Upper lobe of left lung (tissue), 6 donors: Measurements from ENCODE around the gene PDE9A. TPM values are rescaled to one million over a fixed set of nuclear protein-coding genes. Genes with fewer than 3 reads are reported as not detected.
A peak's percentile ranks its signal among the peaks of the same experiment; 100 is the strongest.

Experiments used
- ATAC-seq, 2 donors: fragments of 200-7000 bp; cut with Tn5 transposase; one replicate each; pipeline ENCODE4 v1.9.1; 2022; ENCODE audit warnings: mild to moderate bottlenecking in 2 of 2, moderate library complexity in 2 of 2; ENCODE audit not compliant: low FRiP score in 2 of 2
- DNase-seq, 2 donors: peaks; one replicate each; pipeline ENCODE4 v3.0.0-alpha.2; 2019 to 2020
- H3K27ac ChIP-seq, 4 donors: fragments of 200-600 bp; sonication (generic); one replicate each; pipeline ENCODE4 v1.5.1; 2016 to 2019
- H3K27me3 ChIP-seq, 4 donors: fragments of 200-600 bp; sonication (generic); one replicate each; pipeline ENCODE4 v1.5.1; 2017 to 2019
- H3K36me3 ChIP-seq, 4 donors: fragments of 200-600 bp; sonication (generic); one replicate each; pipeline ENCODE4 v1.5.1; 2016 to 2019
- H3K4me1 ChIP-seq, 4 donors: fragments of 200-600 bp; sonication (generic); one replicate each; pipeline ENCODE4 v1.5.1; 2018 to 2019
- H3K4me3 ChIP-seq, 4 donors: fragments of 200-600 bp; sonication (generic); one replicate each; pipeline ENCODE4 v1.5.1; 2017 to 2019; ENCODE audit warnings: mild to moderate bottlenecking in 2 of 4, moderate library complexity in 1 of 4
- H3K9me3 ChIP-seq, 4 donors: fragments of 200-600 bp; sonication (generic); one replicate each; pipeline ENCODE4 v1.5.1; 2018 to 2019
- EP300 ChIP-seq, 4 donors: sonication (generic); formaldehyde crosslinking; IDR thresholded peaks; one replicate each; pipeline ENCODE4 v1.5.1; 2017; ENCODE audit warnings: antibody characterized with exemption in 4 of 4, control low read depth in 2 of 4
- POLR2A ChIP-seq, 4 donors: fragments of 450-650 bp; IDR thresholded peaks; one replicate each; pipeline ENCODE4 v1.5.1; 2016 to 2017; ENCODE audit warnings: antibody characterized with exemption in 4 of 4, mild to moderate bottlenecking in 2 of 4
- POLR2AphosphoS5 ChIP-seq, 2 donors: sonication (generic); formaldehyde crosslinking; IDR thresholded peaks; one replicate each; pipeline ENCODE4 v1.5.1; 2017; ENCODE audit warnings: antibody characterized with exemption in 2 of 2
- WGBS, 2 donors: methylation state at CpG; one replicate each; pipeline ENCODE4 v1.1.5; 2017 to 2018; 5-methylcytosine and 5-hydroxymethylcytosine counted together
- total RNA-seq, 6 donors: library from RNA; depleted of rRNA in 4 of 6; stranded (reverse); fragments of >200 nt in 4 of 6; gene quantifications; one replicate each; pipeline versions ENCODE4 v1.1.0 to v1.2.1, GENCODE V29; 2016 to 2021
- TF ChIP-seq, protein P1 (sequence below), 6 experiments: fragments of 450-650 bp in 4 of 6; fragments of 200-600 bp in 2 of 6; sonication (generic) in 2 of 6; IDR thresholded peaks; one replicate each; pipeline ENCODE4 v1.5.1; 2016 to 2019; ENCODE audit warnings: antibody characterized with exemption in 6 of 6
- donor health status: DM: no; HTN: no; CAD: no; lungs with moderate emphysema.
- donor health status: DM: no; HTN: yes; CAD: no; lungs with severe emphysema.

The PDE9A gene
- total RNA-seq, 6 donors from 2014 or later: 4.0 to 12.4 (median 6.6) TPM

- WGBS, 2 donors: 83% methylated on average over 7 of the region's 7 CpGs
- TF ChIP-seq POLR2AphosphoS5 (IDR thresholded peaks at IDR 0.05) (no peak), POLR2A (IDR thresholded peaks at IDR 0.05) (no peak), EP300 (IDR thresholded peaks at IDR 0.05) (no peak)
- TF ChIP-seq, protein P1, sequence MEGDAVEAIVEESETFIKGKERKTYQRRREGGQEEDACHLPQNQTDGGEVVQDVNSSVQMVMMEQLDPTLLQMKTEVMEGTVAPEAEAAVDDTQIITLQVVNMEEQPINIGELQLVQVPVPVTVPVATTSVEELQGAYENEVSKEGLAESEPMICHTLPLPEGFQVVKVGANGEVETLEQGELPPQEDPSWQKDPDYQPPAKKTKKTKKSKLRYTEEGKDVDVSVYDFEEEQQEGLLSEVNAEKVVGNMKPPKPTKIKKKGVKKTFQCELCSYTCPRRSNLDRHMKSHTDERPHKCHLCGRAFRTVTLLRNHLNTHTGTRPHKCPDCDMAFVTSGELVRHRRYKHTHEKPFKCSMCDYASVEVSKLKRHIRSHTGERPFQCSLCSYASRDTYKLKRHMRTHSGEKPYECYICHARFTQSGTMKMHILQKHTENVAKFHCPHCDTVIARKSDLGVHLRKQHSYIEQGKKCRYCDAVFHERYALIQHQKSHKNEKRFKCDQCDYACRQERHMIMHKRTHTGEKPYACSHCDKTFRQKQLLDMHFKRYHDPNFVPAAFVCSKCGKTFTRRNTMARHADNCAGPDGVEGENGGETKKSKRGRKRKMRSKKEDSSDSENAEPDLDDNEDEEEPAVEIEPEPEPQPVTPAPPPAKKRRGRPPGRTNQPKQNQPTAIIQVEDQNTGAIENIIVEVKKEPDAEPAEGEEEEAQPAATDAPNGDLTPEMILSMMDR (IDR thresholded peaks at IDR 0.05): no peak
These were observed 29.7 kb upstream of the PDE9A start for GRCh38 chr21:42623694-42624093.

DNA sequence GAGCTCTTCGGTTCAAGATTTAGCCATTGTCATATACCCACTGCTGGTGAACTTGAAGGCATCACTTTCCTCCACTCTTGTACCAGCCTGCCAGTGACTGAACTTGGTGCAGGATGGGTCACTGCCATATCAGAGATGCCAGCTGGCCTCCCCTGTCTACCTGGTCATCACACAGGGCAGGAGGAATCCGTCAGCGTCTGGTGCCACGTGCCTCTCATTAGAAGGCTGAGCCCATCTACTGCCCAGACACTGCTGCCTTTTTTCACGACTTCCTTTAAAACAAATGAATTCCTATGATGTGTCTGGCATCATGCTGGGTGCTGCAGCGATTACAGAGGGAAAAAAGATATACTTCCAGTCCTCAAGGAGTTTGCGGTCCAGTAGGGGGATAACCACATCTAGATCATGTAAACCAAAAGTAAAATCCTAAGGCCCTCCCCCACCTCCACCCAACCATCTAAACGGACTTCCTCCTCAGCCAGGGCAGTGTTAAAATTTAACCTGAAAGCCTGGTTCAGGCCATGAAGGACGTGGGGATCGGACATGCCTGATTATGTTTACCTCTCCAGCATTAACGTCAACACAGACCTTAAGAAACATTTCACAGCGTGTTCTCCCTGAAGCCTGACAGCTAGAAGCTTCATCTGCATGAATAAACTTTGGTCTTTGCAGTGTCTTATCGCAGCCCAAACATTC, 29.2 kb upstream of the PDE9A start:
- H3K27me3 ChIP-seq: no peaks in the 10 kb centered on the region
- H3K36me3 ChIP-seq: no peaks in the 10 kb centered on the region
- H3K4me3 ChIP-seq: no peak overlapping the region
- H3K9me3 ChIP-seq: no peaks in the 10 kb centered on the region
- peaks cover 0 to 8% (median 0%) of the 10 kb centered on the region in 4 donors for H3K4me1 ChIP-seq
- no peak overlapping the region for H3K27ac ChIP-seq
- 43 to 50% methylated on average over 13 of the region's 13 CpGs for WGBS, 2 donors
- ATAC-seq (no peak), DNase-seq (peak in 1 of 2 donors; percentile 20)
- TF ChIP-seq POLR2A (IDR thresholded peaks at IDR 0.05) (no peak), POLR2AphosphoS5 (IDR thresholded peaks at IDR 0.05) (no peak), EP300 (IDR thresholded peaks at IDR 0.05) (no peak)
- TF ChIP-seq, protein P1 (IDR thresholded peaks at IDR 0.05): no peak

More at GRCh38 chr21:42623694-42624093, 29.7 kb upstream of the PDE9A start:
- Histone ChIP-seq H3K36me3 (no peaks in the 10 kb centered on the region), H3K9me3 (no peaks in the 10 kb centered on the region), H3K4me3 (no peak overlapping the region), H3K4me1 (peaks cover 0 to 8% (median 0%) of the 10 kb centered on the region in 4 donors), H3K27me3 (no peaks in the 10 kb centered on the region), H3K27ac (no peak overlapping the region)
- DNase-seq: no peak
- ATAC-seq: no peak

DNA sequence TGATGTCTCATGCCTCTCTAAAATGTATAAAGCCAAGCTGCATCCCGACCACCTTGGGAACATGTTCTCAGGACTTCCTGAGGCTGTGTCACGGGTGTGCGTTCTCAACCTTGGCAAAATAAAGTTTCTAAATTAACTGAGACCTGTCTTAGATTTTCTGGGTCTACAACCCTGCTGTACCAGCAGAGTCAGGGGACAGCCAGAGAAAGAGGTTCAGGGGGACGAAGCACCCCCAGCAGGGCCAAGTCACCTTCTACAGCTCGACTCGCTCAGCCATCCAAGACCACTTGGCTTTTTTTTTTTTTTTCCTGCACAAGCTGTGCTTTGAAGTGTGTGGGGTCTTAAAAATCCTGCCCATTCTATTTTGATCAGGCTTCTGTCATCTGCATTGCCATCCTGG, 28.5 kb upstream of the PDE9A start:
- no peak for ATAC-seq
- Histone ChIP-seq H3K36me3 (no peaks in the 10 kb centered on the region), H3K27ac (no peak overlapping the region), H3K27me3 (no peaks in the 10 kb centered on the region), H3K4me3 (no peak overlapping the region), H3K9me3 (no peaks in the 10 kb centered on the region), H3K4me1 (peaks cover 0 to 8% (median 0%) of the 10 kb centered on the region in 4 donors)
- WGBS, 2 donors: 79 to 89% methylated on average over 6 of the region's 6 CpGs
- TF ChIP-seq POLR2A (IDR thresholded peaks at IDR 0.05): no peak
- TF ChIP-seq, protein P1 (IDR thresholded peaks at IDR 0.05): no peak
- no peak for TF ChIP-seq POLR2AphosphoS5 (IDR thresholded peaks at IDR 0.05)
- no peak for TF ChIP-seq EP300 (IDR thresholded peaks at IDR 0.05)
- DNase-seq: peak in 1 of 2 donors; percentile 6

DNA sequence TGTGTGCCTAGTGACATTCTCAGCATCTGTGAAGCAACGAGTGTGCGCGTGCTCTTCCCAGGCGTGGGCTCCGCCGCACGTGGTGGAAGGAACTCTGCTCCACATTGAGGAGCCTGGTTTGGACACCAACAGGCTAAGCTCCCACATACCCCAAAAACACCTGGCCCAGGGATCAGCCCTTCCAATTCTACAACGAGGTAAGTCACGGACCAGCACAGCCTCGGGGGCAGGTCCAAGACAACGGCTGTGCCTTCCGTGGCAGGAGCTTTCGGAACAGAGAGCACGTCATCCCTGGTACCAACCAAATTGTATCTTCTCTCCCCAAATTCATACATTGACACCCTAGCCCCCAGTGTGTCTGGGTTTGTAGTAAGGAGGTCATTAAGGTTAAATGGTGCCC, 27.2 kb upstream of the PDE9A start:
- no peaks in the 10 kb centered on the region for H3K36me3 ChIP-seq
- H3K27ac ChIP-seq: no peak overlapping the region
- TF ChIP-seq EP300 (IDR thresholded peaks at IDR 0.05) (no peak), POLR2AphosphoS5 (IDR thresholded peaks at IDR 0.05) (no peak), POLR2A (IDR thresholded peaks at IDR 0.05) (no peak)
- TF ChIP-seq, protein P1 (IDR thresholded peaks at IDR 0.05): no peak
- peak; percentile 5 to 40 for DNase-seq
- no peak for ATAC-seq
- H3K9me3 ChIP-seq: no peaks in the 10 kb centered on the region
- WGBS, 2 donors: 93 to 95% methylated on average over 14 of the region's 14 CpGs
- peaks cover 0 to 4% (median 0%) of the 10 kb centered on the region in 4 donors for H3K4me1 ChIP-seq
- no peak overlapping the region for H3K4me3 ChIP-seq
- H3K27me3 ChIP-seq: no peaks in the 10 kb centered on the region
